Lower leg skin (tissue), 3 donors: ENCODE results near the gene ELP4.

ENCODE experiments used
- CTCF ChIP-seq, 3 donors: fragments of 450-650 bp; IDR thresholded peaks; one replicate each; pipeline ENCODE4 v1.5.1; 2016; ENCODE audit warnings: antibody characterized with exemption in 3 of 3, mild to moderate bottlenecking in 3 of 3, moderate library complexity in 2 of 3
- POLR2A ChIP-seq, 2 donors: fragments of 450-650 bp; IDR thresholded peaks; one replicate each; pipeline ENCODE4 v1.6.1; 2016 to 2017; ENCODE audit warnings: antibody characterized with exemption in 2 of 2, mild to moderate bottlenecking in 1 of 2, moderate library complexity in 1 of 2

- TF ChIP-seq CTCF (IDR thresholded peaks at IDR 0.05): no peak
- TF ChIP-seq POLR2A (IDR thresholded peaks at IDR 0.05): no peak
Observed at GRCh38 chr11:31747581-31747980, 238.0 kb downstream of the ELP4 start.
